ENCODE results near the gene SNX1. TPM values are rescaled to one million over a fixed set of nuclear protein-coding genes. Genes with fewer than 3 reads are reported as not detected.

The SNX1 gene
- polyA plus RNA-seq, 2 of the 4 experiments (the other 2 are of a cell fraction): 86.7 to 89.4 TPM

DNA sequence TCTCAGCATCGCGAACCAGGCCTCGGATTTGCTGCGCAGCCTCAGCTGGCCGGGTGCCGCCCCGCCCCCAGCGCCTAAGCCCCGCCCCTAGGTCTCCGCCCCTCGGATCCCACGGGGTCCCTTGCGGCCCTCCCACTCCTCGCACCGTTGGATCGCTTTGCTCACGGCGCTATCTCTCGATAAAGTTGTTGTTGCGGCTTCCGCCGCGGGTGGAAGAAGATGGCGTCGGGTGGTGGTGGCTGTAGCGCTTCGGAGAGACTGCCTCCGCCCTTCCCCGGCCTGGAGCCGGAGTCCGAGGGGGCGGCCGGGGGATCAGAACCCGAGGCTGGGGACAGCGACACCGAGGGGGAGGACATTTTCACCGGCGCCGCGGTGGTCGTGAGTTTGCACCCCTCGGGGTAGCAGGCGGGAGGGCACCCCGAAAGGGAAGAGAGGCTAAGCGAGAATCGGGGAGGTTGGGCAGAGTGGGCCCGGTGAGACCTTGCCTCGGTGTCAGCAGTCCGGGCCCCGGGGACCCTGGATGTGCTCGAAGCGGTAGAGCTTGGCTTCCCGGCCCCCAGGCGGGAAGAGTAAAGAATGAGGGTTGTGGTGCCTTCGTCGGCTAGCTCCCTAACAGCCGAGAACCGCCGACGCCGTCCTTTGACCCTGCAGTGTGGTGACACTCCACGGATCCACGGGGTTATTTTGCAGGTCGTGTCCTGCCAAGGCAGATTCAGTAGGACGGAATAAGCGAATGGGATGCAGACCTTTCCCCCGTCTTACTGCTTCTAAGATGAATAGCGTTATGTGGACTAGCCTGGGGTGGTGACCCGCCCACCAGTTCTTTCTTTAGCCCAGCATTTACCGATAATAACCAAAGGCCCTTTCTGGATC, at the start of gene SNX1 (continued):
- TF ChIP-seq, protein P1, sequence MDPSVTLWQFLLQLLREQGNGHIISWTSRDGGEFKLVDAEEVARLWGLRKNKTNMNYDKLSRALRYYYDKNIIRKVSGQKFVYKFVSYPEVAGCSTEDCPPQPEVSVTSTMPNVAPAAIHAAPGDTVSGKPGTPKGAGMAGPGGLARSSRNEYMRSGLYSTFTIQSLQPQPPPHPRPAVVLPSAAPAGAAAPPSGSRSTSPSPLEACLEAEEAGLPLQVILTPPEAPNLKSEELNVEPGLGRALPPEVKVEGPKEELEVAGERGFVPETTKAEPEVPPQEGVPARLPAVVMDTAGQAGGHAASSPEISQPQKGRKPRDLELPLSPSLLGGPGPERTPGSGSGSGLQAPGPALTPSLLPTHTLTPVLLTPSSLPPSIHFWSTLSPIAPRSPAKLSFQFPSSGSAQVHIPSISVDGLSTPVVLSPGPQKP (IDR thresholded peaks at IDR 0.05; ENCODE audit: low read depth, low read length): no peak
- TF ChIP-seq ZNF302 (CRISPR knock-in tag; IDR thresholded peaks at IDR 0.05) (no peak), RNF2 (IDR thresholded peaks at IDR 0.05; ENCODE audit: borderline replicate concordance, low read depth) (no peak), HOXB5 (CRISPR knock-in tag; IDR thresholded peaks at IDR 0.05) (no peak), TP53 (CRISPR knock-in tag; IDR thresholded peaks at IDR 0.05) (no peak; the same call in 1 of the 2 replicates), ZFP36 (IDR thresholded peaks at IDR 0.05; ENCODE audit: borderline replicate concordance, partially characterized antibody) (no peak), TFCP2L1 (CRISPR knock-in tag; IDR thresholded peaks at IDR 0.05) (no peak), ESRRA (IDR thresholded peaks at IDR 0.05; ENCODE audit: borderline replicate concordance, low read length) (no peak), FOSB (CRISPR knock-in tag; IDR thresholded peaks at IDR 0.05) (no peak), KDM1A (IDR thresholded peaks at IDR 0.05; ENCODE audit: low read depth) (no peak), SMC3 (IDR thresholded peaks at IDR 0.05) (no peak), HOXA7 (CRISPR knock-in tag; IDR thresholded peaks at IDR 0.05) (no peak), EHF (CRISPR knock-in tag; IDR thresholded peaks at IDR 0.05) (peak; percentile 45; the same call in 1 of the 2 replicates), FOSL2 (IDR thresholded peaks at IDR 0.05) (no peak), FOSL2 (CRISPR knock-in tag; IDR thresholded peaks at IDR 0.05) (no peak), RCOR1 (IDR thresholded peaks at IDR 0.05; ENCODE audit: low read depth, low read length) (no peak), ZC3H11A (IDR thresholded peaks at IDR 0.05) (no peak), NR3C1 (IDR thresholded peaks at IDR 0.05) (no peak)
- TF ChIP-seq, protein P2, sequence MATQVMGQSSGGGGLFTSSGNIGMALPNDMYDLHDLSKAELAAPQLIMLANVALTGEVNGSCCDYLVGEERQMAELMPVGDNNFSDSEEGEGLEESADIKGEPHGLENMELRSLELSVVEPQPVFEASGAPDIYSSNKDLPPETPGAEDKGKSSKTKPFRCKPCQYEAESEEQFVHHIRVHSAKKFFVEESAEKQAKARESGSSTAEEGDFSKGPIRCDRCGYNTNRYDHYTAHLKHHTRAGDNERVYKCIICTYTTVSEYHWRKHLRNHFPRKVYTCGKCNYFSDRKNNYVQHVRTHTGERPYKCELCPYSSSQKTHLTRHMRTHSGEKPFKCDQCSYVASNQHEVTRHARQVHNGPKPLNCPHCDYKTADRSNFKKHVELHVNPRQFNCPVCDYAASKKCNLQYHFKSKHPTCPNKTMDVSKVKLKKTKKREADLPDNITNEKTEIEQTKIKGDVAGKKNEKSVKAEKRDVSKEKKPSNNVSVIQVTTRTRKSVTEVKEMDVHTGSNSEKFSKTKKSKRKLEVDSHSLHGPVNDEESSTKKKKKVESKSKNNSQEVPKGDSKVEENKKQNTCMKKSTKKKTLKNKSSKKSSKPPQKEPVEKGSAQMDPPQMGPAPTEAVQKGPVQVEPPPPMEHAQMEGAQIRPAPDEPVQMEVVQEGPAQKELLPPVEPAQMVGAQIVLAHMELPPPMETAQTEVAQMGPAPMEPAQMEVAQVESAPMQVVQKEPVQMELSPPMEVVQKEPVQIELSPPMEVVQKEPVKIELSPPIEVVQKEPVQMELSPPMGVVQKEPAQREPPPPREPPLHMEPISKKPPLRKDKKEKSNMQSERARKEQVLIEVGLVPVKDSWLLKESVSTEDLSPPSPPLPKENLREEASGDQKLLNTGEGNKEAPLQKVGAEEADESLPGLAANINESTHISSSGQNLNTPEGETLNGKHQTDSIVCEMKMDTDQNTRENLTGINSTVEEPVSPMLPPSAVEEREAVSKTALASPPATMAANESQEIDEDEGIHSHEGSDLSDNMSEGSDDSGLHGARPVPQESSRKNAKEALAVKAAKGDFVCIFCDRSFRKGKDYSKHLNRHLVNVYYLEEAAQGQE (IDR thresholded peaks at IDR 0.05): peak; percentile 83
- TF ChIP-seq, protein P3, sequence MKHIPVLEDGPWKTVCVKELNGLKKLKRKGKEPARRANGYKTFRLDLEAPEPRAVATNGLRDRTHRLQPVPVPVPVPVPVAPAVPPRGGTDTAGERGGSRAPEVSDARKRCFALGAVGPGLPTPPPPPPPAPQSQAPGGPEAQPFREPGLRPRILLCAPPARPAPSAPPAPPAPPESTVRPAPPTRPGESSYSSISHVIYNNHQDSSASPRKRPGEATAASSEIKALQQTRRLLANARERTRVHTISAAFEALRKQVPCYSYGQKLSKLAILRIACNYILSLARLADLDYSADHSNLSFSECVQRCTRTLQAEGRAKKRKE (CRISPR knock-in tag; IDR thresholded peaks at IDR 0.05; ENCODE audit: low read depth): 0 out of 2 replicates have a peak, but pooled peaks have one; percentile 35
- TF ChIP-seq, protein P4, sequence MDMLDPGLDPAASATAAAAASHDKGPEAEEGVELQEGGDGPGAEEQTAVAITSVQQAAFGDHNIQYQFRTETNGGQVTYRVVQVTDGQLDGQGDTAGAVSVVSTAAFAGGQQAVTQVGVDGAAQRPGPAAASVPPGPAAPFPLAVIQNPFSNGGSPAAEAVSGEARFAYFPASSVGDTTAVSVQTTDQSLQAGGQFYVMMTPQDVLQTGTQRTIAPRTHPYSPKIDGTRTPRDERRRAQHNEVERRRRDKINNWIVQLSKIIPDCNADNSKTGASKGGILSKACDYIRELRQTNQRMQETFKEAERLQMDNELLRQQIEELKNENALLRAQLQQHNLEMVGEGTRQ (IDR thresholded peaks at IDR 0.05): peak; percentile 72
- TF ChIP-seq, protein P5, sequence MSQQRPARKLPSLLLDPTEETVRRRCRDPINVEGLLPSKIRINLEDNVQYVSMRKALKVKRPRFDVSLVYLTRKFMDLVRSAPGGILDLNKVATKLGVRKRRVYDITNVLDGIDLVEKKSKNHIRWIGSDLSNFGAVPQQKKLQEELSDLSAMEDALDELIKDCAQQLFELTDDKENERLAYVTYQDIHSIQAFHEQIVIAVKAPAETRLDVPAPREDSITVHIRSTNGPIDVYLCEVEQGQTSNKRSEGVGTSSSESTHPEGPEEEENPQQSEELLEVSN (IDR thresholded peaks at IDR 0.05; ENCODE audit: borderline replicate concordance, low read depth): peak; percentile 21; the same call in 1 of the 2 replicates
- TF ChIP-seq, protein P6, sequence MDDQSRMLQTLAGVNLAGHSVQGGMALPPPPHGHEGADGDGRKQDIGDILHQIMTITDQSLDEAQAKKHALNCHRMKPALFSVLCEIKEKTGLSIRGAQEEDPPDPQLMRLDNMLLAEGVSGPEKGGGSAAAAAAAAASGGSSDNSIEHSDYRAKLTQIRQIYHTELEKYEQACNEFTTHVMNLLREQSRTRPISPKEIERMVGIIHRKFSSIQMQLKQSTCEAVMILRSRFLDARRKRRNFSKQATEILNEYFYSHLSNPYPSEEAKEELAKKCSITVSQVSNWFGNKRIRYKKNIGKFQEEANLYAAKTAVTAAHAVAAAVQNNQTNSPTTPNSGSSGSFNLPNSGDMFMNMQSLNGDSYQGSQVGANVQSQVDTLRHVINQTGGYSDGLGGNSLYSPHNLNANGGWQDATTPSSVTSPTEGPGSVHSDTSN (IDR thresholded peaks at IDR 0.05): no peak; the same call in 1 of the 2 replicates

Measured in A549 (cell line).